HG03139 (cell line): ENCODE measurements around the gene CARD8.
"Not testable (repeated sequence)": the region's sequence is repeated elsewhere in the genome, so short reads cannot be mapped to it uniquely, and the experiment has no call there.

ENCODE experiments used
- ATAC-seq: cut with Tn5 transposase; IDR thresholded peaks from one replicate; pipeline ENCODE4 v1.9.1; 2021; ENCODE audit not compliant: unreplicated experiment

Gene CARD8

DNA sequence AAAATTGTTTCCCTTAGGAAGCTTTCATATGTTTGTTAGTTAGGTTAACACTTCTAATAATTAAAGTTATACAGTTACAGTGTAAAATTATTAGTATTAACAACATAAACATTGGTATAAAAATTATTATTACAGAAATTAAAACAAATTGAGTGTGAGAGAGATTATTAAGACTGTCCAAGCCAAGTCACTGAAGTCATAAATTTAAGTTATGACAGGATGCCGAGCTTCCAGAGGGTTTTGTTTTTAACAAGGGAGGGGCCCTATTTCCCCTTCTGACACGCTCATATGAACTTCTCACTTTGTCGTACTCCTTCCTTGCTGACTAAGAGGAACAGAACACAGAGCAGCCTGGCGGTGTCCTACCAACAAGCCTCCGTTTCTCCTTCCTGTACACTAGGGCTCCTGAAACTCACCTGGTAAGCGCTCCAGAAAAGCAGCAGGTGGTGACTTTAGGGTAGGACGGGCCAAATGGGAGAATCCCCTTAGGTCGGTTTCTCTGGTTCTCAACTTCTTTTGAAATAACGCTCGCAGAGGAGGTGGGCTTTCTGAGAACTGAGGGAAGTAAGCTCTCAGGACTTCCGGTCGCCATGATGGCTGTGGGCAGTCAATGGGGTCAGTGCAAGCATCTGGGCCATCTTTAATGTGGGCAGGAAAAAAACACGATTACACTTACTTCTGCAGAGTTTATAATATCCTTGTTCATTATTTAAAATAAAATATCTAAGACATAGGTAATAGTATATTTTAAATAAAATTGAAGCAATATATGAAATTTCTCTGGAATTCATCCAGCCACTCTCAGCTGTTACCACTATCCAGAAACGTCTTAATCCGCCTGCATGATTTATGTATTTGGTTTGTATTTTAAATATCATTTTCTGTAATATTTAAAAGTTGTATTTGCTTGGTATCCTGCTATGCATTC is at the start of gene CARD8:
TSS of gene CARD8 (minus strand) at position 537 of the 928 bp plus-strand sequence. CDS start 14,892 bp downstream, outside the sequence.
- ATAC-seq = peak; percentile 64

- no peak for ATAC-seq
Measured at GRCh38 chr19:48303866-48304265, 48.2 kb upstream of the CARD8 start.

DNA sequence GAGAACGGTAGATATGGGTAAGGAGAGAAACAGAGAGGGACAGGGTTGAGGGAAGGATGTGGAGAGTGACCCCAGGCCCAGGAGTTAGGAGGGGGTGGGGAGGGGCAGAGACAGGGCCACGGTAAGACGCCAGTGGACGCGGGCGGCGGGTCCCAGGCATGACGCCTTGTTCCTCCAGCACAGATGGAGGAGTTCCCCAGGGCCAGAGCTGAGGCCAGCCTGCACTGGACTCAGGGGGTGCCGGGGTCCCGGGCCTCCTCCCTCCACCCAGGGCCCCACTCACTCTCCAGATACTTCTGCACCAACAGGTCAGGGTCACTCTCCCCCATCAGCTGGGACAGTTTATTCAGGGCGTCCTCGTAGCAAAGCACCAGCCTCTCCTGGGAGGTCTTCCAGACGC is 47.7 kb upstream of the CARD8 start:
- ATAC-seq = no peak

- no peak for ATAC-seq
Measured at GRCh38 chr19:48302600-48302959, 46.9 kb upstream of the CARD8 start.

DNA sequence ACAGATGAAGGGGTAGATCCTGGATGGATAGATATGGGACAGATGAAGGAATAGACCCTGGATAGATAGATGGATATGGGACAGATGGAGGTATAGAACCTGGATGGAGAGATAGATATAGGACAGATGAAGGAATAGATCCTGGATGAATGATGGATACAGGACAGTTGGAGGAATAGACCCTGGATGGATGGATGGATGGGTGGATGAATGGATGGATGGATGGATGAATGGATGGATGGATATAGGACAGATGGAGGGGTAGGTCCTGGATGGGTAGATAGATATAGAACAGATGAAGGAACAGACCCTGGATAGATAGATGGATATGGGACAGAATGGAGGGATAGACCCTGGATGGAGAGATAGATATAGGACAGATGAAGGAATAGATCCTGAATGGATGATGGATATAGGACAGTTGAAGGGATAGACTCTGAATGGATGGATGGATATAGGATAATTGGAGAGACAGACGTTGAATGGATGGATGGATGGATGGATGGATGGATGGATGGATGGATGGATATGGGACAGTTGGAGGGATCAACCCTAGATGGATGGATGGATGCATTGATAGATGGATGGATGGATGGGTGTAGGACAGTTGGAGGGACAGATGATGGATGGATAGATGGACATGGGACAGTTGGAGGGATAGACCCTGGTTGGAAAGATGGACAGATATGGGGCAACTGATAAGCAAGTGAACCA is 46.3 kb upstream of the CARD8 start:
- no peak for ATAC-seq

GRCh38 chr19:48297975-48298374 is 42.3 kb upstream of the CARD8 start:
- no peak for ATAC-seq

DNA sequence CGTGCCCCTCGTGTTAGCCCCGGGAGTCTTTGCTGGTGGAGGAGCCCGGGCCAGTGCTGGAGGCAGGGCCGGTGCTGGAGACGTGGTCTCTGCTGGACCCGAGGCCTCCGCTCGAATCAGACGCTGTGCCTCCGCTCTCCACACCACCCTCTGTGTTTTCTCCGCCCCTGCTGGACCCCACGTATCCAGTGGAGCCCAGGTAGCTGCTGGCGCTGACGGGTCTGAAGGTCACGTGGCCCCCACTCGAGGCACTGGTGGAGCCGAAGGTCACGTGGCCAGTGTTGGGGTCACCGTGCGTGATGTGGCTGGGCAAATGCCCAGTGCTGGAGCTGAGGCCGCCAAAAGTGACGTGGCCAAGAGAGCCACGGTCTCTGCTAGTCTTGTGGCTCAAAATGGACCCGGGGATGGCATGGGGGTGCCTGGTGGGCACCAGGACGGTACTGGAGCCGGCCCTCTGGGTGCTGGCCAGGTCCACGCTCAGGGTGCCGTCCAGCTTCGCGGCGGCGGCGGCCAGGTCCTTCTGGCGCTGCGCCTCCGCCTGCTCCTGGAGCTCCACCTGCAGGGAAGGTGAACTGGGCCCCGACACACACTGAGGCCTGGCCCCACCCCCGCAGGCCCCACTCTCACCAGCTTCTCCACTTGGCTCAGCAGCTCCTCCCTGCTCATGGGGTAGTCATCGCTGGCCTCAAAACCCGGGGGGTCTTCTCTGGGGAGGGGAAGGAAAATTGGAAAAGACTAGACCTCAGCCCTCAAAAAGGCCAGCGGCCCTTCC is 41.4 kb upstream of the CARD8 start:
- ATAC-seq = no peak

GRCh38 chr19:48295458-48295857 is 39.7 kb upstream of the CARD8 start:
- ATAC-seq = no peak

- no peak for ATAC-seq
Measured at GRCh38 chr19:48292798-48293197, 37.1 kb upstream of the CARD8 start.

DNA sequence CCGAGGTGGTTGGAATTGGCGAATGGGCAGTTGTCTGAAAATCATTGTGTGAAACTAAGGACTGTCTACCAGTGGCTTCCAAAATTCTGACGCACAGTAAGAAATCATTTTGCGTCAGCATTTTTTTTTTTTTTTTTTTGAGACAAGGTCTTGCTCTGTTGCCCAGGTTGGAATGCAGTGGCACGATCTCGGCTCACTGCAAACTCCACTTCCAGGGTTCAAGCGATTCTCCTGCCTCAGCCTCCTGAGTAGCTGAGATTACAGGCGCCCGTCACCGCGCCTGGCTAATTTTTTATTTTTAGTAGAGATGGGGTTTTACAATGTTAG is 35.7 kb upstream of the CARD8 start:
- ATAC-seq = not testable (repeated sequence)

DNA sequence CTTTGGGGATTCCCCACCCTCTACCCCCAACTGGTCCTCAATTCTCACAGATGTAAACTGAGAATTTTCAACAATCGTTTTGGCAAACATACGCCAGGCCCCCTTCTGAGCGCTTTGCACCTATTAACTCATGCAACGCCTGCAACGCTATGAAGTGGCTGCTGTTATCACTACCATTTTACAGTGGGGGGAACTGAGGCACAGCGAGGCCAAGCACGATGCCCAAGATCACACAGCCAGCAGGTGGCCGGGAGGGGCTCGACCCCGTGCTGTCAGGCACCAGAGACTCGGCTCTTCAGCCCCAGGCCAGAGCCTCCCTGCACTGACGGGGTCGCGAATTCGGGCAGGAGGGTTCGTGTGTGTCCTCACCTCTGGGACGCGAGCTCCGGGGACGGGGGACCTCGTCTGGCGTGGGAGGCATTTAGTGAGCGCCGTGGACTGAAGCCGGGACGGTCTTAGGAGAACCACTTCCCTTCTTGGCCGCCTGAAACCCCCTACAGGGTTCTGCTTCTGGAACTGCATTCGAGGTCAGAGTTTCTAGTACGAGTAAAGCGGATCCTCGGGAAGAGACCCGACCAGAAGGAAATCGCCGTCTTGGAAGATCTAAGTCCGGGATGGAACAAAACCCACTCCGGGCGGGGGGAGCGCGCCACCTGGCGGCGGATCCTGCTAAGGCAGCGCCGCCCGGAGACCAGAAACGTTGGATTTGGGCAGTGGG is 35.2 kb upstream of the CARD8 start:
- ATAC-seq = no peak

DNA sequence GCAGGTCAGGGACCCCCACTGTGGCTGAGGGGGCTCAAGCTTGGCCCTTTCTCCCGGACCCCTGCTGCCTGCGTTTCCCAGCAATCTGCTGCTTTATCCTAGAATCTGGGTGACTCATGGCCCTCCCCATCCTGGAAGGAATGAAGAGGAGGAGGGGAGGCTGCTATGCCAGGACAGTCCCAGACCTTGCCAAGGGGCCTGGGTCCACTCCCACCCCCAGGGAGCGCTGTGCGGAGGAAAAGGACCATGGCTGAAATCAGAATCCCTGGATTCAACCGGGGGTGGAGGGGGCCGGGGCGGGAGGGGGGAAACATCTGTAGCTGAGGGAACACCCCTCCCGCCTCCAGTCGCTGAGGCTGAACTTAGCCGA is 34.7 kb upstream of the CARD8 start:
- ATAC-seq = no peak

- ATAC-seq = no peak
Measured at GRCh38 chr19:48287748-48288147, 32.0 kb upstream of the CARD8 start.

- no peak for ATAC-seq
Measured at GRCh38 chr19:48284896-48285295, 29.2 kb upstream of the CARD8 start.

DNA sequence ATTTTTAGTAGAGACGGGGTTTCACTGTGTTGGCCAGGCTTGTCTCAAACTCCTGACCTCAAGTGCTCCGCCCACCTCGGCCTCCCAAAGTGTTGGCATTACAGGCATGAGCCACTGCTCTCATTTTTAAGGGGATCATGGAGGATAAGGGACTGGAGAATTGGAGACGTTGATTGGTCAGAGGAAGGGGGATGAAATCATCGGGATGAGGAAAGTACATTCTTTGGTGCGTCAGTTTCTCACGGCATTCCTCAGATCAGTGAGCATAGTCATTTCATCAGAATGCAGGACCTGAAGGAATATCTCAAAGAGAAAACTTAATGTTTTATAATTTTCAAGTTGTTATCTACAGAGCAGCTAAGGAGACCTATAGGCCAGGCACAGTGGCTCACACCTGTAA is 28.2 kb upstream of the CARD8 start:
- no peak for ATAC-seq

DNA sequence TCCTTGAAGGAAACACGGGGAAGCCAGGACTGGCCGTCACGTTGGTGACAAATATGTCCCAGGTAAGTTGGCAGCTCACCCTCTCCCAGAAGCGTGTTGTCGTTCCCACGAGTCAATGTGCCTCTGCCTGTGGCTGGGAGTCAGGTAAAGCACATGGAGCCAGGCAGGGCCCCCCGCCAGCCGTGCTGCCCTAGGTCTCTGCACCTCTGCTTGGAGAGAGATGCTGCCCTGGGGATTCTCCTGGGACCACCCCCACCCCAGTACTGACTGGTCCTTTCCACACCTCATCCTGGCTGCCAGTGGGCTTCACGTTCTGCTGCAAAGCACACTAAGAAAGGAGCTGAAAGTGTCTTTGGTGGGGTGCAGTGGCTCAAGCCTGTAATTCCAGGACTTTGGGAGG is 24.0 kb upstream of the CARD8 start:
- ATAC-seq = no peak

GRCh38 chr19:48274938-48275337 is 19.2 kb upstream of the CARD8 start:
- no peak for ATAC-seq

DNA sequence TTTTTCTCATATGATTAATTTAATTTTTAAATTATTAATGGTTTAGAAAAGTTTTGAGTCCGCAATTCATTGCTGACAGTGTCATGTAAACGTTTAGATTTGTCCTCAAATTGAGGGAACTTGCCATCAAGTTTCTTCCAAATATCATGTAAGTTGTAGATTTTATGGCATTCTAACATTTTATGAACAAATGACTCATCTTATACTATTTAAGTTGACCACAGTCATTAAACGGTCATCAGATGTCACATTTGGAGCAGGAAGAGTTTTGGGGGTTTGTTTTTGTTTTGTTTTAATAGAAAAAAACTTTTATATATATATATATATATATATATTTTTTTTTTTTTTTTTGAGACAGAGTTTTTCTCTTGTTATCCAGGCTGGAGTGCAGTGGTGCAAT is 18.5 kb upstream of the CARD8 start:
- ATAC-seq = no peak

- no peak for ATAC-seq
Measured at GRCh38 chr19:48271531-48272151, 15.9 kb upstream of the CARD8 start.

DNA sequence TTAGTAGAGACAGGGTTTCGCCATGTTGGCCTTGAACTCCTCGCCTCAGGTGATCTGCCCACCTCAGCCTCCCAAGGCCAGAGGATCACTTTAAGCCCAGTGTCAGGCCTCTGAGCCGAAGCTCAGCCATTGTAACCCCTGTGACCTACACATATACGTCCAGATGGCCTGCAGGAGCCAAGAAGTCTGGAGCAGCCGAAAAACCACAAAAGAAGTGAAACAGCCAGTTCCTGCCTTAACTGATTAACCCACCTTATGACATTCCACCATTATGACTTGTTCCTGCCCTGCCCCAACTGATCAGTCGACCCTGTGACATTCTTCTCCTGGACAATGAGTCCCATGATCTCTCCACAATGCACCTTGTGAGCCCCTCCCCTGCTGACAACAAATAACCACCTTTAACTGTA is 13.9 kb upstream of the CARD8 start:
- ATAC-seq = not testable (repeated sequence)

DNA sequence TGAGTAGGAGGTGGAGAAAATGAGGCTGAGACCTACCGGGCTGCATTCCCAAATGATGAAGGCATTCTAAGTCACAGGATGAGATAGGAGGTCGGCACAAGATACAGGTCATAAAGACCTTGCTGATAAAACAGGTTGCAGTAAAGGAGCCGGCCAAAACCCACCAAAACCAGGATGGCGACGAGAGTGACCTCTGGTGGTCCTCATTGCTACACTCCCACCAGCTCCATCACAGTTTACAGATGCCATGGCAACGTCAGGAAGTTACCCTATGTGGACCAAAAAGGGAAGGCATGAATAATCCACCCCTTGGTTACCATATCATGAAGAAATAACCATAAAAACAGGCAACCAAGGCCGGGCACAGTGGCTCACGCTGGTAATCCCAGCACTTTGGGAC is 9.6 kb upstream of the CARD8 start:
- ATAC-seq = not testable (repeated sequence)
